HG03457 (cell line): Measurements from ENCODE around the gene PDE7B.
"Not testable (repeated sequence)": the region's sequence is repeated elsewhere in the genome, so short reads cannot be mapped to it uniquely, and the experiment has no call there.

Experiments used
- ATAC-seq: cut with Tn5 transposase; IDR thresholded peaks from one replicate; pipeline ENCODE4 v1.9.1; 2021; ENCODE audit warnings: moderate number of reproducible peaks; ENCODE audit not compliant: unreplicated experiment

The PDE7B gene

DNA sequence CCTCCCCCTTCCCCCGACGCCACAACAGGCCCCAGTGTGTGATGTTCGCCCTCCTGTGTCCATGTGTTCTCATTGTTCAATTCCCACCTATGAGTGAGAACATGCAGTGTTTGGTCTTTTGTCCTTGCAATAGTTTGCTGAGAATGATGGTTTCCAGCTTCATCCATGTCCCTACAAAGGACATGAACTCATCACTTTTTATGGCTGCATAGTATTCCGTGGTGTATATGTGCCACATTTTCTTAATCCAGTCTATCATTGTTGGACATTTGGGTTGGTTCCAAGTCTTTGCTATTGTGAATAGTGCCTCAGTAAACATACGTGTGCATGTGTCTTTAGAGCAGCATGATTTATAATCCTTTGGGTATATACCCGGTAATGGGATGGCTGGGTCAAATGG lies 287.6 kb downstream of the PDE7B start:
- ATAC-seq: not testable (repeated sequence)

DNA sequence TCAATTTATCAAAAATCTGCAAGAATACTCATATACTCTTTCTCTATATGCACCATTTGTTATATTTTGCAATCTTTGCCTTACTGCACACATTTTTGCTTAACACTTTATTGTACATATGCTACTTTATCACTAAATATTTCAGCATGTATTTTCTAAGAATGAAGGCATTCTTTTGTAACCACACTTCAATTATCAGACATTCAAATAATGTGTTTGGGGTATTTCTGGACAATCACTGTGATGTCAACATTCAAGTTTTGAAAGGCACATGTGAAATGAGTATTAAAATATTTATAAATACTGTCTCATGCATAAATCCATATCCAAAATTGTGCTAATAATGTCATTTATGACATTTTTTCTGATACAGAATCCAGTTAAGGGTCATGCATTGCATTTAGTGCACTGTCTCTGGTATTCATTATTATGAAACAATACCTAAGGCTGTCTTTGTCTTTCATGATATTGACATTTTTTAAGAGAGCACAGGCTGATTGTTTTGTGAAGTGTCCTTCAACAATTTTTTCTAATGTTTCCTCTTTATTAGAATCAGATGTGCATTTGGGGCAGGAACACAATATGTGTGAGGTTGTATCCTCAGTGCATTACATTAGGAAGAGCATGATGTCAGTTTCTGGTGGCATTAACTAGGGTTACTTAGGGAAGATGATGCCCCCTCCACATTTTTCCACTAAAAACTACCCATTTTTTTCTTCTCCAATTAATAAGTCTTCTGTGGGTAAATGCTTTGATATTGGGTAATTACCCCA lies 292.9 kb downstream of the PDE7B start:
- no peak for ATAC-seq

DNA sequence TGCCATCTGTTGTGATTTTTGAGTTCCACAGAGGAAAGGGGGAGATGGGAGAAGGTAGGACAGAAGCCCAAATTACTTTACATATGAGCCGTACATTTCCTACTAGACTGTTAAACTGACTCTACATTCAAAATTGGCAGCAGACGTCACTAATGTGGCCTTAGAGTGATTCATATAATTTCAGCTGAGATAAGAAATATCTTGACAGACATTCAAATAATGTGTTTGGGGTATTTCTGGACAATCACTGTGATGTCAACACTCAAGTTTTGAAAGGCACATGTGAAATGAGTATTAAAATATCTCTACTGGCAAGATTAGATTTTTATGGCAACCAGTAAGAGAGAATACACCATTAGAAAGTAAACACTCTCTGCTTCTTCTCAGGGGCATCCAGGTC lies 294.6 kb downstream of the PDE7B start:
- no peak for ATAC-seq

DNA sequence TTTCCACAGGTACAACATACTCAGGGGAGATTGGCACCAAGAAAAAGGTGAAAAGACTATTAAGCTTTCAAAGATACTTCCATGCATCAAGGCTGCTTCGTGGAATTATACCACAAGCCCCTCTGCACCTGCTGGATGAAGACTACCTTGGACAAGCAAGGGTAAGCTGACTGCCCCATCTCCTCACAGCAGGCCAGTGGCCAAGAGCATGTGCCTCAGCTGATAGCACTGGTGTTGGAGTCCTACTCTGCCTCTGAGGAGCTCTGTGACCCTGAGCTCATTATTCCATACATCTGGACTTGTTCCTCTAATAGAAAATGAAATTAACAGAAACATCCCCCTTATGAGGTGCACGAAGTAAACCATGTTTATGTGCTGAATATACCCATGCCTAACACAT lies 295.8 kb downstream of the PDE7B start:
- no peak for ATAC-seq

DNA sequence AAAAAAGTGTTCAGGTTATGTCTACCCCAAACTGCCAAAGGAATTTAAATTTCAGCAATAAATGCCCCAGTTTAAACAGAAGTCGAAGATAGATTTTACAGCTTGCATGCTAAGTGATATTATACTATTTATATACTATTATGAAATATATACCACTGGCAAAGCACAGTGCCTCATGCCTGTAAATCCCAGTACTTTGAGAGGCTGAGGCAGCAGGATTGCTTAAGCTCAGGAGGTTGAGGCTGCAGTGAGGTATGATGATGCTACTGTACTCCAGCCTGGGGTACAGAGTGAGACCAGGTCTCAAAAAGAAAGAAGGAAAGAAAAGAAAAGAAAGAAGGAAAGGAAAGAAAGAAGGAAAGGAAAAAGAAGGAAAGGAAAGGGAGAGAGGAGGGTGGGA lies 296.6 kb downstream of the PDE7B start:
- no peak for ATAC-seq

DNA sequence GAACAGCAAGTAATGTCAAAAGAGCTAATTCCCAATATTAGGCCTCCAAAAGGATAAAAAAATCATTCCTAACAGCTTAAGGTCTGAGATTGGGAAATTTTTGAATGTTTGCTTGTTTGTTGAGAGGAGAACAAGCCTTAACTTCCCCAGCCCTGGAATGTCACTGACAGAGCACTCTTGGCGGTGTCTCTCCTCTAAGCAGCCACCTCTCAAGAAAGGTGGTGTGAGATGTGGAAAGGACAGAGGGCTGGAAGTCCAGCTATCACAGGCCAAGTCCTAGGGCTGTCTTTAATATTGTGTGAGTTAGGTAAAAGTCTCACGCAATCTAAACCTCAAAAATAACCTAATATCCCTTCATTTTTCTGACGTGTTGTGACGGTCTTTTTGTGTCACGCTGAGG lies 297.0 kb downstream of the PDE7B start:
- ATAC-seq: no peak

DNA sequence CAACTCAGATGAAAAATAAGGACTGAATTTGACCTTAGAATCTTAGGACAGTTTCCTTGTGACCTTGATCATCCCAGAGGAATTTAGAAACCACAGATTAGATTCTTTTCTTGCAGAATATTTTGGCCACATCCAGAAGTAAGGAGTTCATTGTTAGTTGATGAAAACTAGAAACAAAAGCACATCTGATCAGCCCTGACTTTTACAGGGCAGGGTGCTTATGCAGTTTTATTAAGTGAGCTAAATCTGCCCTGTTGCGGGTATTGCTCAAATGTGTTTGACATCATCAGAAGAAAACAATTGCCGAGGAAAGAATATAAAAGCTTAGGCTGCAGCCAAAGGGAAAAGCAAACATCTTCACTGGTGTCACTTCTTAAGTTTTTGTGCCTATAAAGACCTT lies 297.8 kb downstream of the PDE7B start:
- ATAC-seq: no peak

DNA sequence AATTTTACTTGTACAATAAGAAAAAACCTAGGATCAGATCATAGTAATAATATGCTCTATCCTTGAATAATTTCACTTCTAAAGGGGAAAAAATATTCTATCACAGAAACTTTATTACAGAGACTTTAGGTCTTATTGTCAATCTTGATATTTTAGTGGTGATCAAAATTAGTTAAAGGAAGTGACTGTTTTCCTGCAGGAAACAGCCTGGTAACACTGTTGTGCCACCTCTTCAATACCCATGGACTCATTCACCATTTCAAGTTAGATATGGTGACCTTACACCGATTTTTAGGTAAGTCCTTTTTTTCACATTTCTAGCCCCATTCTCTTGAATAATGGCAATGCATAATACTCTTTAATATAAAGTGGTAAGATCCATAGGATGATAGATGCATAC lies 299.5 kb downstream of the PDE7B start:
- ATAC-seq: no peak

DNA sequence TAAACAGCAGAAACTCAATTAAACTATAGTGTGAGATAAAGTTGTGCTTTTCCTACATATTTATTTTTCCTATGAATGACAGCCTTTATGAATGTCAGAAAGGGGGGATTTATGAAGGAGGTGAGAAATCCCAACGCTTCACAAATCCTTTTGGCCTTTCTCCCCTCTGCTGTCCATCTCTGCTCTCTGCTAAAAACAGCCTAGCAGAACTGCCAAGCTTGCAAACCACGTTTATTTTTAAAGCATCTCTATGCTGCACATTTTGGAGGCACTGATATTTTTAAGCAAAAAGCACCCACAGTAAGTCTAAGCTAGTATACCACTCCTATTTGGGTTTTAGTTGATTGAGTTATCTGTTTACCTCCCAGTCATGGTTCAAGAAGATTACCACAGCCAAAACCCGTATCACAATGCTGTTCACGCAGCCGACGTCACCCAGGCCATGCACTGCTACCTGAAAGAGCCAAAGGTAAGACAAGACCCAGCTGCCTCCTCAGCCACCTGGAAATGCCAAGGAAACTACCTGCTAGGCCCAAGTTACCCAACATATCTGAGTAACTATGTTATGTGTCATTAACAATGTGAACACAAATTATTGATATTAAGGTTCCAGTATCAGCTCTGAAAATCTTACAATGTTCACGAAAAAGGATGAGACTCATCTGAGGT lies 302.3 kb downstream of the PDE7B start:
- no peak for ATAC-seq

DNA sequence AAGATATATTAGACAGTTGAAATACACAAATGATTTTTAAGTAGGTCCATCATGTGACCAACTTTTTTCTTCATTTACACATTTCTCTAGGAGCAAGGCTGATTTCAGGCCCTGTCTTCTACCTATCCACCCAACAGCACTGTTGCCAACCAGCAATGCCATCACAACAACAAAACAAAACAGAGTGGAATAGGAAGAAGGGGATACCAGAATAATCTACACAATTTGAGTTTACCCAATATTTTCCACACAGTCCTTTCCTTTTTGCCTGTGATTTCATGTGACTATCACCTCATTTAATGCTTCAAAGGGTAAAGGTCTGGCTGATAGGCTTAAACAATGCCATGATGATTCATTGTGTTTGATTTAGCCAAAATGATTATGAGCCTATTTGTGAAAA lies 303.7 kb downstream of the PDE7B start:
- ATAC-seq: no peak

DNA sequence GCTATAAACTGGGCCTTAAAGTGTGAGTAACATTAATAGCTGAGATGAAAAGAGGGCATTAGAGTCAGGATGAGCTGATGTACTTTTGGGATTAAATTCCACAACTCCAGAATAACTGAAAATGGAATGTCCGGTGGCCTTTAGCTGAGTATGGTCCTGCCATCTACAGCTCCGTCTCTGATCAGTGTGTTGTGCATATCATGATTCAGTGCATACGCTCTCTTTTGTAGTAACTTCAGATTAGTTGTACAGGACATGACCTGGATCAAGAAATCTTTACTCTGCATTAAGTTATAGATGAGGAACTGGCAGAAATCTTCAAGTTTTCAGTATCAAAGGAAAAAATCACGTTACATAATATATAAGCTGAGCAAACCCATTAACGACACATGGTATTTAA lies 306.2 kb downstream of the PDE7B start:
- no peak for ATAC-seq

DNA sequence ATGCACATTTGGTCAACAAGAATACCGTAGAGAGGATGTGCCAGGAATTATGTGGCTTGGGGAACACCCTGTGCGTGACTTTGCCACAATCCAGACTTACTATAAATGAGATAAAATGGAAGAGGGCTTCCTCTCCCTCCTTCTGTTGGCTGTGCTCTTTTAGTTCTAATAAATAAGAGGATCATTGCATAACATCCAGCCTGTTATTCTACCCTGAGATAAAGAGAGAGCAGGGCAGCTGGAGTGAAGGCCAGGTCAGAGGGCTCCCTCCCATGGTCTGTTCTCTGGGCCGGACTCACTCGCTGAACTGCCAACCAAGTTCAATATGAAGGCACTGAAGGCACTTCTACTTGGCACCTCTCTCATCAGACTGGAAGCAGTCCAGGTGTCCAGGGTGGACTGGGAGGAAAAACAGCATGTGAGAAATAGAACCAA lies 306.9 kb downstream of the PDE7B start:
- no peak for ATAC-seq

DNA sequence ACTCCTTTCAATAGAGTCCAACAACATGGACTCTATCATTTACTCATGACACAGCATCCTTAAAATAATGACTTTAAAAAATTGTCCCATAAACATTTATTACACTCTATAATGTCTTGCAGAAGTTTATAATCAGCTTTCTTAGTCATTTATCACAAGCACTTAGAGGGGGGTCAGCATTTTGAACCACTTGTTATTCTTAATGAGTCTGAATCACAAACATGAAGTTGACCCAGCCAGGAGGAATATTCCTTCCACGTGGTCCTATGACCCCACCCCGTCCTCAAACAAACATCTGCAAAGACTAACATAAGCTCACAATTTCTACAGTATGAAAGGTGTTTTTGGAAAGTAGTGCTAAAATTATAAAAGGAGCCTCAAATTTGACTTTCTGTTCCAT lies 307.5 kb downstream of the PDE7B start:
- ATAC-seq: no peak

DNA sequence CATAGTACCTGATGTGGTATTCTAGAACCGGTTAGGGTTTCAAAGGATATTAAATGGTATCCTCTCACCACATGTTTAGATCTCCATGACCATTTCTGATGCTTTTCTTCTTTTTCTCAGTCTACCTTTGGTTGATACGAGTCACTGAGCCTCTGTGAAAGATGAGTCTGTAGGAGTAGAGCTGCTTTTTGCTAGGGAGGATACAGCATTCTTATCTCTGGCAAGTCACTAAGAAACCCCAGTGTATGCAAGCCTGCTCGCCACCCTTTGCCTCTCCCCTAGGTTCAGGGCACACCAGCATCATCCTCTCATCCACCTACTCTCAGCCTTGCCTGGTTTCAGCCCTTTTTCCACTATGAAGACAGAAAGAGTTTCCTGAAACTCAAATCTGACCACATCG lies 308.7 kb downstream of the PDE7B start:
- ATAC-seq: no peak

DNA sequence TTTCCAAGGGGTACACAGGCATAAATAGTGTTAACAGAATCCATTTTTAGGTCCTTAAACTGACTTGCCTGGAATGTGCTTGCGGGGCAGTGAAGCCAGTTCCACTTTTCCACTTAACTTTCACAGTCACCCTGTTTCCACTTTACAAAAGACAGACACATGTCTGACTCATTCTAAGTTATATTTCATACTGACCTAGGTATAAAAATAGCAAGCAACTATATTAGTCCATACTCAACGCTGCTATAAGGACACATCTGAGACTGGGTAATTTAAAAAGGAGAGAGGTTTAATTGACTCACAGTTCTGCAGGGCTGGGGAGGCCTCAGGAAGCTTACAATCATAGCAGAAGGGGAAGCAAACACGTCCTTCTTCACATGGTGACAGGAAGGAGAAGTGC lies 310.4 kb downstream of the PDE7B start:
- ATAC-seq: no peak

DNA sequence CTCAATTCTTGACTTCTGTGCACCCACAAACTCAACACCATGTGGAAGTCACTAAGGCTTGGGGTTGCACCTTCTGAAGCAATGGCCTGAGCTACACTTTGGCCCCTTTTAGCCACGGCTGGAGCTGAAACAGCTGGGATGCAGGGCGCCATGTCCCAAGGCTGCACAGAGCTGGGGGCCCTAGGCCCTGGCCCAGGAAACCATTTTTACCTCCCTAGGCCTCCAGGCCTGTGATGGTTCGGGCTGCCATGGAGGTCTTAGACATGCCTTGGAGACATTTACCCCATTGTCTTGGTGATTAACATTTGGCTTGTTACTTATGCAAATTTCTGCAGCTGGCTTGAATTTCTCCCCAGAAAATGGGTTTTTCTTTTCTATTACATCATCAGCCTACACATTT lies 311.8 kb downstream of the PDE7B start:
- ATAC-seq: no peak

DNA sequence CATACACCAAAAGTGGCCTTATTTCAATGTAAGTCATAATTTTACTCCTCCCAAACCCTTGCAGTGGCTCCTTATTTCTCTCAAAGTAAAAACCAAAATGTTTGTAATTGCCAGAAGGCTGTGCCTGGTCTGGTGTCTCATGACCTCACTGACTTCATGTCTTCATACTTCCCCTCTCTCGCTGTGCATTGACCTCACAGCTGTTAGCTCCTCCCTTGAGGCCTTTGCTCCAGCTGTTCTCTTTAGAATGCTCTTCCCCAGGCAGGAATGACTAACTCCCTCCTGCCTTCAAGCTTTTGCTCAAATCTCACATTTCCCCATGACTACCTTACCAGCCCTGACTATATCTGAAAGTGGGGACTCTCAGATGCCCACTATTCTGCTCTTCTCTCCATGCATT lies 315.3 kb downstream of the PDE7B start:
- no peak for ATAC-seq

DNA sequence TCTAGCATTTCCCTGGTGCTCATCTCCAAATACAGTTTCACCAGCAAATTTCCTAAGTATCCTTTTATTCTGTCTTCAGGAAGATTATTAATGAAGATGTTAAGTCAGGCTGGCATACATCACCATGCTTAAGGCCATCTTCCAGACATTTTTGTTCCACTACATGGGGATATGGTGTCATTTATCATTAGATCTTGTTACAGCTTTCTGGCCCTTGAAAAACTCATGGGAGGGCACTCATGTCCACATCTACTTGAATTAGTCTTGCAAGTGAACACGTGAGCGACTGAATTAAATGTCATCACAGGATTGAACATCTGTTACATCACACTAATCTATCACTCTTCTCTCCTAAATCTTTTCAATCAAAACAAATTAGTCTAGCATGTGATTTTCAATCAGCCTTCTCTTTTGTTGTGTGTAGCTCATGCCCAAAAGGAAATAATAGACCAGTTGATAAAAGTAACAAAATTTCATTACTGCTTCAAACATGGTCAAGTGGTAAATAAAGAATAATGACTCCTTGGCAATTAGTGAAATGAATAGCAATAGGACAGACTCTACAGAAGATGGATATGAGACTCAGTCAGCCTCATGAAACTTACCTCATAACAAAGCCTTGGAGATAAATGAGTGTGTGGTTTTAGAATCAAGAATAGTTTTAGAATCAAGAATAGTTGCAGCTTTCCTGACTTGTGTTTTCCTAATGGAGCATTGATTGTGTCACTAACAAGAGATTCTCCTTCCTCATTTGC lies 318.1 kb downstream of the PDE7B start:
- ATAC-seq: no peak

DNA sequence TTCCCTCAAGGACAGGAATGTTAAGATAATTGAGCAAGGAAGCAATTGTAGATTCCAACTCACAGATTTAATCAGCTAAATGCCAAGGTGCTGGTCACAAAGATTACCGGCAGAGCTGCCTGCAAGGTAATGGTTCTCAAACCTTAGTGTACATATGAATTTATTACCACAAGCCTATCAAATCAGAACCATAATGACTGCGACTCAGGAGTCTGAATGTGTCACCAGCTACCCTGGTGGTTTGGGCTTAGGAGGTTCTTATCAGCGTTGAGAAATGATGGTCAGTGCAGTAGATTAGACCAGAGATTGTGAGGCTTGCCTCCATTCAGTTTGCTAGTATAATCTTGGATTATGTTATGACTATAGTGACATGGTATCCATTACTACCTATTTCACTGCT lies 319.7 kb downstream of the PDE7B start:
- ATAC-seq: no peak

DNA sequence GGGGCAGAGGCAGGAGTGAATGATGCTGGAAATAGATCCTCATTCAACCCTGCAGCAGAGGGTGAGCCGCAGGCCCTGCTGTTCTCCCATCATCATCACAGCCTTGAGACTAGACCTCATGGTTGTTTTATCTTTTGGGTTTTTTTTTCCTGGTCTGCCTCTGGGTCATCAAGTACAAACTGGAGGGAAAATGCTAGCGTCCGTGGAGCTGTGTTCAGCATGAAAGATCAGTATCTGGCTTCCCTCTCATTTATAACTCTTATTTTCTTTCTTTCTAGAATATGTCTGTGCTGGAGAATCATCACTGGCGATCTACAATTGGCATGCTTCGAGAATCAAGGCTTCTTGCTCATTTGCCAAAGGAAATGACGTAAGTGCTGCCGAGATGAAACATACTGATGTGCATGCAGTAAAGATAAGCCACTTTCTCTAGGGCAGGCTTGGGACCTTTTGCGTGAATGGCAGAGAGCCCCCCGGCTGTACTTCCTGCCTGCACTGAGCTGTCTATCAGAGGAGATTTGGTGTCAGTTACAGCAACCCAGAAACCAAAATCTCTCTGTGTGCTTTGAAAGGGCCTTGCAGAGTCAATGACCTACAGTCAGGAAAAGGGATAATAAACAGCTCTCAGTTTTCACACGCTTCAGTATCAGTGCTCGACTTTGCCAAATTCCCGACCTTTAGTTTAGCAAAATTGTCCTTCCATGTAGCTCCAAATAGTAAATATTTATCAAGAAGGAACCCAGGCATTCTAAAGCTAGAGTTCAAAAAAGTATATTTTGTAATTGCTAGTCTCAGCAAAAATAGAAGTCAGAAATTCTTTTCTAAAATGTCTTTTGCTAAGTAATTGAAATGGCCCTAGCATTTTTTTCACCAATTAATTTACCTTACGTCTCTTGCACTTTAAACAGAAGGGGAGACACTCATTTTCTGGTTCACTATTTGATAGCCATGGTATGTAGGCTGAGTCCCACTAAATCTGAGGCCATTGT lies 322.3 kb downstream of the PDE7B start:
- ATAC-seq: no peak

DNA sequence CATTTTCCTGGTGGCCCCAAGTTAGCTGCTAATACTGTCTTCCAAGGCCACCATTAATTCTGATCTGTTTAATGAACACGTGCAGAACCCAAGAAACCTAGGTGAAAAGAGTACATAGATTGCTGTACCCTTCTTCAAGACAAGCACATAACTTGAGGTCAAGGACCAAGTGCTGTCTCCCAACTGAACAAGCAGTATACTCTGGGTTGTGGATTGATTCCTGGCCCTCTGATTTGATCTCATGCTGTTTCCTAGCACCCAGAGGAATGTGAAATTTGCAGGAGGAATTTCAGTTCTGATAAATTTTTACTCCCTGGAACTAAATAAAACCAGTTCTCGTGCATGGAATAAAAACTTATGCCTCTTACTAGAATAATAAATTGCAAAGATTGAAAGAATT lies 323.0 kb downstream of the PDE7B start:
- ATAC-seq: no peak
